DMS53 treated with DMSO at 0.1 percent for 48 hours (cell line): ENCODE data around the gene DNAJC8.

Source experiments
- DNase-seq: peaks from one replicate; lab custom pipeline; 2025; ENCODE audit not compliant: unreplicated experiment; lab: John Stamatoyannopoulos, UW

The DNAJC8 gene

DNA sequence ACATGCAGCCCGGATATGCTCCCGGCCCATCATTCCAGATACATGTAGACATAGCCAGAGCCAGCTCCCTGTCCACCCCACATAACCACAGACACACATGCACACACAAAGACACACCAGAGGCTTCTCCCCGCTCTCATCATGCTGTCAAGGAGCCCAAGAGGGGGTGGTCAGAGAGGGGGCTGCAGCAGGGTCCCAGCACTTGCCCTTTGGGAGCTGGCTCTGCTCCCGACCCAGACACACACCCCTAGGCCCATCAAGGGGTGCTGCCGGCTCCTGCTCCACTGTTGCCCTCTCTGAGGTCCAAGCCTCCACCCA, 58.9 kb downstream of the DNAJC8 start:
- DNase-seq, result no peak

DNA sequence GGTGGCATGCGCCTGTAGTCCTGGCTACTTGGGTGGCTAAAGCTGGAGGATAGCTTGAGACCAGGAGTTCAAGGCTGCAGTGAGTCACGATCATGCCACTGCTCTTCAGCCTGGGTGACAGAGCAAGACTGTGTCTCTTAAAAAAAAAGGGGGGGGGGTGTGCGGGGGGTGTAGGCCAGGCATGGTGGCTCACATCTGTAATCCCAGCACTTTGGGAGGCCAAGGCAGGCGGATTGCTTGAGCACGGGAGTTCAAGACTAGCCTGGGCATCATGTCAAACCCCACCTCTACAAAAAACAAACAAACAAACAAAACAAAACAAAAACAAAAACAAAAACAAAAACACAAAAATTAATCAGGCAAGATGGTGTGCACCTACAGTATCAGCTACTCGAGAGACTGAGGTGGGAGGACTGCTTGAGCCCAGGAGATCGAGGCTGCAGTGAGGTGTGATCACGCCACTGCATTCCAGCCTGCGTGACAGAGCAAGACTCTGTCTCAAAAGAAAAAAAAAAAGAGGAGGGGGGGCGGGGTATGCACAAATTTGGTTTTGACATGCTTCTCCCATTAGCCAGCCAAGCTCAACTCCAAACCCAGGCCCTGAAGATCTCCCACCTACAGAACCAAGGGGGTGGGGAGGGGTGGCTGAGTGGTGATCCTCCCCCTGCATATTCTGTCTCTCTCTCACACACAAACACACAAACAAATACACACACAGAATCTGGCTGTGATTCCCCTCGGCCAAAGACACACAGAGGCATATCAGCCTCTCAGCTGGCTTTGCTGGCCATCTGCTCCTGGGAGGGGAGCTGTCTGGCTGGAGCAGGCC, 59.5 kb downstream of the DNAJC8 start:
- no peak for DNase-seq

DNA sequence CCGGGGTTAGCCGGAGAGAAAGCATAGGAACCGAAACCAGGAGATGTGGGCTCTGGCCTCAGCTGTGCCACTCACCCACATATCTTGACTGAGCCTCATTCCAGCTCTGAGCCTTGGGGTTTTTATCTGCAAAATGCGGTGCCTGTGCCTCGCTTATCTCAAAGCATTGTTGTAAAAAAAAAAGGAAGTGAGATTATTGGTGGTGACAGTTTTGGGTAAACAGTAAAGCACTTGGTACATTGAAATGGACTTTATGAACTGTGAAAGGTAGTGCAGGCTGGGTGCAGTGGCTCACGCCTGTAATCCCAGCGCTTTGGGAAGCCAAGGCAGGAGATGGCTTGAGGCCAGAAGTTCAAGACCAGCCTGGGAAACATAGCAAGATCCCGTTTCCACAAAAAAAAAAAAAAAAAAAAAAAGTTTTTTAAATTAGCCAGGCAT, 60.1 kb downstream of the DNAJC8 start:
- no peak for DNase-seq

DNA sequence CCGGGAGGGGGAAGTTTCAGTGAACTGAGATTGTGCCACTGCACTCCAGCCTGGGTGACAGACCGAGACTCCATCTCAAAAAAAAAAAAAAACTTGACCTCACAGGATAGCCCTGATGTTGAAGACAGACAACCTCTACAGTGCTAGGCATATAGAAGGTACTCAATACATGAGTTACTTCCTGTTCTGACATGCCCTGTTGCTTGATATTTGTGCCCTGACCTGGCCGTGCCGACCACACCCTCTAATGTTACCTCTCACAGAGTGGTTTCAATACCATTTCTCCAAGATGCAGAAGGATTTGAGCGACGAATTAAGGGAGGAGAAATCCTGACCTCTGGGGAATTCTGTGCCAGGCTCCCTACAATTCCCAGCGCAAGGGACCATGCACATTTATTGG, 61.6 kb downstream of the DNAJC8 start:
- no peak for DNase-seq

DNA sequence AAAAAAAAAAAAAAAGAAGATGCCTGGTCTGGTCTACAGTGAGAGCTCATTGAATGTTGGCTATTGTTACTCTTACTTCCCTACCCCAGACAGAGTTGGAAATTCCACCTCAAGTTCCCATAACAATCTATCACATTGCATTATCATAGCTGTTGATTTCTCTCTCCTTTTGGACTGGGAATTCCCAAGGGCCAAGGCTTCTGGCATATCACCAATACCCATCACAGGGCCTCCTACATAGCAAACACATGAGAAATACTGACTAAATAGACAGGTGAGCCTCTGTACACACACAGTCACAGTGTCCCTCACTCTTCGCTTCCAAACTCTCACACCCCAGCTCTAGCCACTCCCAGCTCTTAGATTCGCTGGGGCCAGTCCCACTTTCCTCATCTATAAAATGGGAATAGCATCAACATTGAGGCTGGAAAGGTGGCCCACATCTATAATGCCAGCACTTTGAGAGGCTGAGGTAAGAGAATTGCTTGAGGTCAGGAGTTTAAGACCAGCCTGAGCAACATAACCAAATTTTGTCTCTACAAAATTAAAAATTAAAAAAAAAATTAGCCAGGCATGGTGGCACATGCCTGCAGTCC, 62.7 kb downstream of the DNAJC8 start:
- DNase-seq, result peak; percentile 37

DNA sequence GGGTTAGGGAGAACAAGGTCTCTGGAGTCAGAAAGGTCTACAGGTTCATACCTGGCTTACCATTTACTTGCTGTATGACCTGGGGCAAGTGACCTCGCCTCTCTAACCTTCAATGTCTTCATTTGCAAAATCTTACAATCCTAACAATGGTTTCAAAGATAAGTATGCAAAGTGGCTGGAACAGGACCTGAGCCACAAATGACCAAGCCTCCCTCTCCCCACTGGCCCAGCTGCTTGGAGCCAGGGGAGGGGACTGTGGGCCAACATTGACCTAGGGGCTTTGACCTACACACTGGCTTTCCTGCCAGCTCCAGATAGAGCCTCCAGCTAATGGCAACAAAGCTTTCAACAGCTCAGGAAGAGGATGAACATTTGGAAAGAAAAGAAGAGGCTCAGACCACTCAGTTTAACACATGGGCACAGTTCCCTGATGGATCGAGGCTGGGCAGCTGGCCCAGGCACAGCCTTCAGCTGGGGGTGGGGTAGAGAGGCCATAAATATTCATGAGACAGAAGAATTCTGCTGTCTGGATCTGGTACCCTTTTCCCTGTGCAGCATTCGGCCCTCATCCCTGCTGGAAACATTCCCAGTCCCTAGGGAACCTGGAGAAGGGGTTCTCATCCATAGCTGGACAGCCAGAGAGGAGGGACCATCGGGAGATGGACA, 69.2 kb downstream of the DNAJC8 start:
- no peak for DNase-seq

DNA sequence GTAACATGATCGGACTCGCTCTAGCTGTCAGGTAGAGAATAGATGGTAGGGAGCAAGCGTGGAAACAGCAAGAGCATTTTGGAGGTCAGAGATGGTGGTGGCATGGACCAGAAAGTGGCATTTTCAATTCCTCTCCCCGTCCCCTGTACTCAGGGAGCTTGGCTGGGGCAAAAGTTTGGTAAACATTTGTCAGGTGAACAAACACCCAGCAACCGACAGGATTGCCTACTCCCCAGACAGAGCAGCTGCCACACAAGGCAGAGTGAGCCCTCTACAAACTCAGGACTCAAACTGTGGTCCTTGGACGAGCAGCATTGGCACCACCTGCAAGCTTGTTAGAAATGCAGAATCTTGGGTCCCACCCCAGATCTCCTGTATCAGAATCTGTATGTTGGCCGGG, 70.7 kb downstream of the DNAJC8 start:
- DNase-seq, result peak; percentile 3

DNA sequence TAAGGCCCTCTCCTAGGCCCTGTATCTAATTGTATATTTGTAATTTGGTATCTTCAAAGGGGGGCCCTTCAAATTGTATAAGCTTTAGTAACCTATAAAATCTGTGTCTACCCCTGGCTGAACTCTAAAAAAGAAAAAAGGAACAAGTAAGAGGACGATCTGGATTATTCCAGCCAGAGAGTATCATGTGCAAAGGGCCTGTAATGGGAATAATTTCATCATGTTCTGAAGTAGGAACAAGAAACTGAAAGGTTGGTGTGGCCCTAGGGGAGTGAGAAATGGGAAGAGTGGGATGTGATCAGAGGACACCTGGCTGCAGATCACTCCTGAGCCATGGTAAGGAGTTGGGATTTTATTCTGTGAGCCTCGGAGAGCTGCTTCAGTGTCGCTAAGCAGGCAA, 71.1 kb downstream of the DNAJC8 start:
- DNase-seq, result no peak

DNA sequence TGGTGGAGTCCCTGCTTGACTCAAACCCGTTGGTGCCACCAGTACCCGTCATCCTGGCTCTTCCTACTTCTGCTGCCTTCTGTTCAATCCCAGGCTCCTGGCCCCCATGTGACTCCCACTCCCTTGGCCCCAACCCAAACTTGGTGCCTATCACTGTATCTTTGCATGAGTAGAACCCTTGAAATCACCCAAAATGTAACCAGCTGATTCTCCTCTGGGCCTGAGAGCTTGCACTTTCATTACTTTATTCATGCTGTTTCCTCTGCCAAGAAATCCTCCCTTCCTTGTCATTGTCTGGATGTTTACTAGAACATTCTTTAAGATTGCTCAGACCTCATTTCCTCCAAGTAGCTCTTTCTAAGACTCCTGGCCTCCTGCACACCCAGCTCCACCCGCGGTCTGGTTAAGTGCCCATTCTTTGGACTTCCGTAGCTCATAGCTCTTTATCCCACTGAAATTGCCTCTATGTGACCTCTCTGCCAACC, 72.0 kb downstream of the DNAJC8 start:
- no peak for DNase-seq

DNA sequence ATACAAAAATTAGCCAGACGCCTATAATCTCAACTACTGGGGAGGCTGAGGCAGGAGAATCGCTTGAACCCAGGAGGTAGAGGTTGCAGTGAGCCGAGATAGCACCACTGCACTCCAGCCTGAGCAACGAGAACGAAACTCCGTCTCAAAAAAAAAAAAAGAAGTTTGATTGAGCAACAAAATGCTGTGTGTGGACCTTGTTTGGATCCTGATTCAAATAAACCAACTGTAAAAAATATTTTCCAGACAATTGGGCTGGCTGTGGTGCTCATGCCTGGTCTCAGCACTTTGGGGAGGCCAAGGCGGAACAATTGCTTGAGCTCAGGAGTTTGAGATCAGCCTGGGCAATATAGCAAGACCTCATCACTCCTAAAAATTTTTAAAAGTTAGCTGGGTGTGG, 73.1 kb downstream of the DNAJC8 start:
- DNase-seq, result no peak

DNA sequence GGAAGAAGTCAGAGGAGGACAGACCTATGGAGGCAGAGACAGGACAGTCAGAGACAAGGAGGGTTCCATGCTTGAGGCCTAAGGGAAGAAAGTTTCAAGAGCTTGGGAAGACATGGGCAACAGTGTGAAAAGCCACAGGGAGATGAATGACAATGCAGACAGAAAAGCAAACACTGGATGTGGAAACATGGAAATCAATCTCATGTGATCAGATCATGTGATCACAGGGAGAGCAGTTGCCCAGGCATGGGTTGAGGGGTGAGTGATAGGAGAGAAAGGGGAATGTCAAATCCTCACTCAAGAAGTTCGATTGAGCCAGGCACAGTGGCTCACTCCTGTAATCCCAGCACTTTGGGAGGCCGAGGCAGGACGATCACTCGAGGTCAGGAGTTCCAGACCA, 73.6 kb downstream of the DNAJC8 start:
- DNase-seq, result no peak

DNA sequence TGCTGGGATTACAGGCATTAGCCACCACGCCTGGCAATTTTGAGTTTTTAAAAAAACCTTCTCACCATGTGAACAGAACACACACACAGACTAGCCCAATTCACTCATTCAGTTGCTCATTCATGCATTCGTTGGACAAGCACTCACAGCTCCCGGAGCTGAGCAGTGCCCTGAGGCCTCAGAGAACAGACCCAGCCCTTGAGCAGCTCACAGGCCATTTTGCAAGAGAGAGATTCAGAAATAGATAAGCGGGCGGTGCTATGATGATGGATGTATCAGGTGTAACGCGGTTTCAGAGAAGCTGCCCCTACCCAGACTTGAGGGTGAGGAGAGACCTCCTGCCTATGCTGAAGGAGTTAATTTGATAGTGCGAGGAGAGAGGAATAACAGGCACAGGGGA, 74.9 kb downstream of the DNAJC8 start:
- DNase-seq, result no peak

DNA sequence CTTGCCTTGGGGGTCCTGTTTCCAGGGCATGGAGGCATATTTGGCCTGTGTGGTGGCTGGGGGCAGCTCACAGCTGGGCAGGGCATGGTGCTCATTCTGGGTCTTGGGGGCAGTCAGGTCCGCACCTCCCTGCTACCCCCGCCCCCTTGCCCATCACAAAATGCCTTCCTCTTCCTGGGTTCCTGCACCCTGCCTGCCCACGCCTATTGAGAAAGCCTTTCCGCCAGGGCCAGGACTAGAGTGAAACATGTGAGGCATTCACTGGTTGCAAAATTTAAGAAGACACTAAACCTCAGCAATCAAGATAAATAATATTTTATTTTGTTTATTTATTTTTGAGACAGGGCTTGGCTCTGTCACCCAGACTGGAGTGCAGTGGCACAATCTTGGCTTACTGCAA, 76.0 kb downstream of the DNAJC8 start:
- DNase-seq, result no peak

DNA sequence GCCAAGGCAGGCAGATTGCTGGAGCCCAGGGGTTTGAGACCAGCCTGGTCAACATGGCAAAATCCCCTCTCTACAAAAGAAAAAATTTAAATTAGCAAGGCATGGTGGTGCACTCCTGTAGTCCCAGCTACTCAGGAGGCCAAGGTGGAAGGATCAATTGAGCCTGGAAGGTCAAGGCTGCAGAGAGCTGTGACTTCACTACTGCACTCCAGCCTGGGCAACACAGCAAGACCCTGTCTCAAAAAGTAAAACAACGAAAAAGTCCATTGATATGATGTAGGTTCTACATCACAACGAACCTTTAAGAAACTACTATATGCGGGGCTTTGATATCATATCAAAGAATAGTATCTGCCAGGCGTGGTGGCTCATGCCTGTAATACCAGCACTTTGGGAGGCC, 77.2 kb downstream of the DNAJC8 start:
- DNase-seq, result no peak

DNA sequence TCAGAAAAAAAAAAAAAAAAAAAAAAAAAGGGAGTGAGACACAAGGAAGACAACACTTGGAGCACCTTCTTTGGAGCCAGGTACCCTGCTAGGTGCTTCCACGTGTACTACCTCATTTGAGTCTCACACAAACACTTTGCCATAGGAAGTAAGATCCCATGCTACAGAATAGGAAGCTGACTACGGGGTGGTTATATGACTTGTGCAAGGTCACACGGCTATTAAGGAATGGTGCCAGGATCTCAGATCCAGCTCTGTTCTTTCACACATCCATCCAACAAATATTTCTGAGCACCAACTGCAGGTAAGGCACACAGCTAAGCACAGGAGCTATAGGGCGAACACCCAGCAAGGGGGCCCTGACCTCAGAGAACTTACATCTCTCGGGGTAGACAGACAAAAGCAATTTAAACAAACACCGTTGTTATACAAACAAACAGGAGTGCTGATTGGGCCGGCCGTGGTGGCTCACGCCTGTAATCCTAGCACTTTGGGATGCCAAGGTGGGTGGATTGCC, 78.7 kb downstream of the DNAJC8 start:
- DNase-seq, result no peak
